GM13976 (cell line): ENCODE data around the gene SPATA9.
A peak's percentile ranks its signal among the peaks of the same experiment; 100 is the strongest.

Source experiments
- DNase-seq: peaks from one replicate; pipeline ENCODE4 v3.0.0; 2012; ENCODE audit warnings: low spot score
- CTCF ChIP-seq: IDR thresholded peaks from 2 replicates; pipeline ENCODE4 v1.5.1; 2012; ENCODE audit warnings: borderline replicate concordance, mild to moderate bottlenecking; ENCODE audit not compliant: insufficient read depth; ENCODE audit errors: extremely low read depth, missing control alignments, control extremely low read depth
- in situ Hi-C: fragments of 300-500 bp; cut with MboI; formaldehyde crosslinking; loops from one replicate; pipeline ENCODE4 v1.12.0; 2022; ENCODE audit warnings: low sequenced_read_pairs, mixed read lengths, inconsistent platforms; ENCODE audit not compliant: unreplicated experiment

The SPATA9 gene

DNA sequence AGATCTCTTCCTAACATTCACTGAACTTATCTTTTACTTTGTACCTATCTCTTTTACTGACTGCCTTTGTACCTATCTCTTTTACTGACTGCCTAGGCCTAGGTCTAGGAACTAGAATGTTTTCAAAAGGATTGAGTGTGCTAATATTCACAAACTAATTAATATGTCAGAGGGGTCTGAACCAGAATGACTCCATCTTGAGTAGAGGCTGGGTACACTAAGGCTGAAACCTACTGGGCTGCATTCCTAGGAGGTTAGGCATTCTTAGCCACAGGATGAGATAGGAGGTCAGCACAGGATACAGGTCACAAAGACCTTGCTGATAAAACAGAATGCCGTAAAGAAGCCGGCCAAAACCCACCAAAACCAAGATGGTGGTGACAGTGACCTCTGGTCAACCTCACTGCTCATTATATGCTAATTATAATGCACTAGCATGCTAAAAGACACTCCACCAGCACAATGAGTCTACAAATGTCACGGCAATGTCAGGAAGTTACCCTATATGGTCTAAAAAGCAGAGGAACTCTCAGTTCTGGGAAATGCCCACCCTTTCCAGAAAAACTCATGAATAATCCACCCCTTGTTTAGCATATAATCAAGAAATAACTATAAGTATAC lies 45.8 kb upstream of the SPATA9 start:
- no peak for DNase-seq
- in situ Hi-C loops, result no loop called here
- TF ChIP-seq CTCF, result no peak

- no peak for DNase-seq
- in situ Hi-C loops, result no loop called here
- no peak for TF ChIP-seq CTCF
These were observed 45.0 kb upstream of the SPATA9 start for GRCh38 chr5:95727764-95728191.

DNA sequence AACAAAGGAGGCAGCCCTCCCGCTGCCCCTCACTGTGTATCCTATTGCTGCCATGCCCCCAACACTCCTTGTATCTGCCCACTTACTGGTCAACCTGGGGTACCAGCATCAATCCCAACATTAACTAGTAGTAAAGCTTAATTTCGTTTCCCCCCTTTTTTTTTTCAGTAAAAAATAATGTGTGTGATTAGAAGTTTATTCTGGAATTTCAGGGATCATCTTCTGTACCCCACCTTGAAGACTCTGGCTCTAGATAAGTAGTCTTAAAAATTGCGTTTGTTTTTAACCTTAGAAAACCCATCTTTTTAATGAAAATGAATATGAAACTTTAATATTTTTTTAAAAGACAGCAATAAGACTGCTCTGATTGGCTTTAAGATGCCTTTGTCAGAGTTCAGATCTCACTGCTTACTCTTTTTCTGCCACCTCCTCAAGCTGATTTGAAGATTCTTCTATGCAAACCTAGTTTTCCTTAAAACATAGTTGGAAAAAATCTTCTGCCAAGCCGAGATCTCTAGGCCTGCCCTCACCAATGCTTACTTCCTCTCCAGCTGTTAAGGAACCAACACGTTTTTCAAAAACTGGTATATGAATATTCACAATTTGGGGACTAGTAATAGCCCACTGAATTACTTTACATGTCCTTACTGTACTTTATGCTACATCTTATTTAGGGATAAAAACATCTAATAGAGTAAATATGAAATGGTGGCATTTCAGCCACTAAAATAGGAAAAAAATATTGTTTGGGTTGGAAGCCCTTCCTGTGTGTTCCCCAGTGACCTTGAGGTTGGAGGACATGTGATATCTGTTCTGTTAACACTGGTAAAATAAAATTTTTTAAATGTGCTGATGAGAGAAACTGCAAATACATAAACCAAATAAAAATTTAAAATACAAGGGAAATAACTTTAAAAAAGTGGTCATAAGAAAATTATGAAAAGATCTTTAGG lies 44.3 kb upstream of the SPATA9 start:
- no peak for DNase-seq
- in situ Hi-C loops, result no loop called here
- TF ChIP-seq CTCF, result no peak

- DNase-seq, result peak; percentile 22
- TF ChIP-seq CTCF, result no peak
- in situ Hi-C loops, result no loop called here
These were observed 43.4 kb upstream of the SPATA9 start for GRCh38 chr5:95725937-95726810.

GRCh38 chr5:95725071-95725820 lies 42.5 kb upstream of the SPATA9 start:
- DNase-seq, result no peak
- in situ Hi-C loops, result no loop called here

More at GRCh38 chr5:95725071-95725820, 42.5 kb upstream of the SPATA9 start:
- no peak for TF ChIP-seq CTCF
